ENCODE data around the gene HS3ST1. TPM values are rescaled to one million over a fixed set of nuclear protein-coding genes. Genes with fewer than 3 reads are reported as not detected.

The HS3ST1 gene
- total and polyA plus RNA-seq, 7 donors, result 0.60 to 3.7 (median 1.6) TPM

DNA sequence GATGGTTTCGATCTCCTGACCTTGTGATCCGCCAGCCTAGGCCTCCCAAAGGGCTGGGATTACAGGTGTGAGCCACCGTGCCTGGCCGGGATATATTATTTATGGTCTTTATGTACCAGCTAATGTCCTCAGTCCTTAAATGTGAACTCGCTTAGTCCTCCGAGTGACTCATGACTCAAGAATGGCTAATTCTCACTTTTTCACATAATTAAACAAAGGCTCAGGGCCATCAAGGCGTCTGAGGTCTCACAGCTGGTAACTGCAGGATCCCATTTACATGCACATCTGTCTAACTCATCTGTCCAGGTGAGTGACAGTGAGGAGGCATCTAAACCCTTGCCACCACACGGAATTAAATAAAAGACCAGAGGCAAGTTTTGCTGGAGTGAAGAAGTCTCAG lies 73.5 kb downstream of the HS3ST1 start:
- H3K9me3 ChIP-seq, result no peaks in the 10 kb centered on the region
- DNase-seq, result no peak
- no peak for TF ChIP-seq EP300 (IDR thresholded peaks at IDR 0.05)
- TF ChIP-seq POLR2A (IDR thresholded peaks at IDR 0.05), result no peak
- TF ChIP-seq, protein P1, sequence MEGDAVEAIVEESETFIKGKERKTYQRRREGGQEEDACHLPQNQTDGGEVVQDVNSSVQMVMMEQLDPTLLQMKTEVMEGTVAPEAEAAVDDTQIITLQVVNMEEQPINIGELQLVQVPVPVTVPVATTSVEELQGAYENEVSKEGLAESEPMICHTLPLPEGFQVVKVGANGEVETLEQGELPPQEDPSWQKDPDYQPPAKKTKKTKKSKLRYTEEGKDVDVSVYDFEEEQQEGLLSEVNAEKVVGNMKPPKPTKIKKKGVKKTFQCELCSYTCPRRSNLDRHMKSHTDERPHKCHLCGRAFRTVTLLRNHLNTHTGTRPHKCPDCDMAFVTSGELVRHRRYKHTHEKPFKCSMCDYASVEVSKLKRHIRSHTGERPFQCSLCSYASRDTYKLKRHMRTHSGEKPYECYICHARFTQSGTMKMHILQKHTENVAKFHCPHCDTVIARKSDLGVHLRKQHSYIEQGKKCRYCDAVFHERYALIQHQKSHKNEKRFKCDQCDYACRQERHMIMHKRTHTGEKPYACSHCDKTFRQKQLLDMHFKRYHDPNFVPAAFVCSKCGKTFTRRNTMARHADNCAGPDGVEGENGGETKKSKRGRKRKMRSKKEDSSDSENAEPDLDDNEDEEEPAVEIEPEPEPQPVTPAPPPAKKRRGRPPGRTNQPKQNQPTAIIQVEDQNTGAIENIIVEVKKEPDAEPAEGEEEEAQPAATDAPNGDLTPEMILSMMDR (IDR thresholded peaks at IDR 0.05), result no peak
- TF ChIP-seq POLR2AphosphoS5 (IDR thresholded peaks at IDR 0.05), result no peak
- WGBS, 2 donors, result 86 to 90% methylated on average over 8 of the region's 8 CpGs
- no peak overlapping the region for H3K27ac ChIP-seq
- no peaks in the 10 kb centered on the region for H3K27me3 ChIP-seq
- H3K4me3 ChIP-seq, result no peak overlapping the region
- no peaks in the 10 kb centered on the region for H3K4me1 ChIP-seq
- H3K36me3 ChIP-seq, result no peaks in the 10 kb centered on the region
- intact Hi-C loops (cut with DNase I), result no loop called here

DNA sequence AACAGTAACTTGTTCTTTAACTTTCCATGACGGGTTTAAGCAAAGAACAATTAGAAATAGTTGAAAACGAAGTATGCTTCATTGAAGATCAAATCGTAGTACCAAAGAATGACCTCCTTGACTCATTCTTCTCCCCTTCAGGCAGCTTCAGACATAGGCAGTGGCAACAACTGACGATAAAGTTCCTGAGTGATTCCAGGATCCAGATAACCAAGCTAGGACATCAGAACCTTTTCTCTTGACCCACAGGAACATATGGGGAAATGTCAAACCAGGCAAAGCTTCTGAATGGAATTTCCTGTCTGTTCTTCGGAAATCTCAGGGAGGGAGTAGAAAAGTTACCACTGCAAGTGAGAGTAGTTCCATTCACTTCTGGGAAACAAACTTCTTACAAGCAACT lies 74.2 kb downstream of the HS3ST1 start:
- Histone ChIP-seq H3K4me3 (no peak overlapping the region), H3K9me3 (no peaks in the 10 kb centered on the region), H3K27me3 (no peaks in the 10 kb centered on the region), H3K4me1 (no peaks in the 10 kb centered on the region), H3K27ac (no peak overlapping the region), H3K36me3 (no peaks in the 10 kb centered on the region)
- intact Hi-C loops (cut with DNase I), result no loop called here
- WGBS, 2 donors, result 94 to 95% methylated on average over 5 of the region's 5 CpGs
- TF ChIP-seq POLR2A (IDR thresholded peaks at IDR 0.05) (no peak), EP300 (IDR thresholded peaks at IDR 0.05) (no peak), POLR2AphosphoS5 (IDR thresholded peaks at IDR 0.05) (no peak)
- TF ChIP-seq, protein P1 (IDR thresholded peaks at IDR 0.05), result no peak
- no peak for DNase-seq

DNA sequence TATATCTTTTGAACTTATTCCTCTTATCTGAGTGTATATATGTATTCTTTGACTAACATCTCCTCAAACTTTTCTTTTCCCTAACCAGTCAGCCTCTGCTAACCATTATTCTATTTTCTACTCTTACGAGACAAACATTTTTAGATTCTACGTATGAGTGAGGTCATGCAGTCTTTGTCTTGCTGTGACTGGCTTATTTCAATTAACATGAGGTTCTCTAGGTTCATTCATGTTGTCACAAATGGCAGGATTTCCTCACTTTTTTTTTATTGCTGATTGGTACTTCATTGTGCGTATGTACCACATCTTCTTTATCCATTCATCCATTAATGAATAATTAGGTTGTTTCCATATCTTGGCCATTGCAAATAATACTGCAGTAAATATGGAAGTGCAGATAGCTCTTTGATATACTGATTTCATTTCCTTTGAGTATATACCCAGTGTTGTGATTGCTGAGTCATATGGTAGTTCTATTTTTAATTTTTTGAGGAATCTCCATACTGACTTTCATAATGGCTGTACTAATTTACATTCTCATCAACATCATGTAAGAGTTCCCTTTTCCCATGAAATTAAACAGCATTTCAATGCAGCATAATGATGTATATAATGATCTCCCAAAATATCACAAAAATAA lies 80.1 kb downstream of the HS3ST1 start:
- Histone ChIP-seq H3K36me3 (no peaks in the 10 kb centered on the region), H3K27me3 (no peaks in the 10 kb centered on the region), H3K4me1 (no peaks in the 10 kb centered on the region), H3K4me3 (no peak overlapping the region), H3K27ac (no peak overlapping the region), H3K9me3 (no peaks in the 10 kb centered on the region)
- intact Hi-C loops (cut with DNase I), result no loop called here
- WGBS, 2 donors, result 91 to 96% methylated on average over 3 of the region's 3 CpGs
- DNase-seq, result no peak
- TF ChIP-seq POLR2AphosphoS5 (IDR thresholded peaks at IDR 0.05) (no peak), EP300 (IDR thresholded peaks at IDR 0.05) (no peak), POLR2A (IDR thresholded peaks at IDR 0.05) (no peak)
- TF ChIP-seq, protein P1 (IDR thresholded peaks at IDR 0.05), result no peak

- no peak for DNase-seq
- TF ChIP-seq EP300 (IDR thresholded peaks at IDR 0.05) (no peak), POLR2AphosphoS5 (IDR thresholded peaks at IDR 0.05) (no peak), POLR2A (IDR thresholded peaks at IDR 0.05) (no peak)
- TF ChIP-seq, protein P1 (IDR thresholded peaks at IDR 0.05), result no peak
- no peak overlapping the region for H3K4me3 ChIP-seq
- WGBS, 2 donors, result 92% methylated on average over 2 of the region's 2 CpGs
- intact Hi-C loops (cut with DNase I), result no loop called here
- H3K27ac ChIP-seq, result no peak overlapping the region
- no peaks in the 10 kb centered on the region for H3K36me3 ChIP-seq
- H3K27me3 ChIP-seq, result no peaks in the 10 kb centered on the region
- peaks cover 0 to 19% (median 5%) of the 10 kb centered on the region in 4 donors for H3K4me1 ChIP-seq
- H3K9me3 ChIP-seq, result no peaks in the 10 kb centered on the region
Measured at GRCh38 chr4:11344916-11345315, 83.8 kb downstream of the HS3ST1 start.

GRCh38 chr4:11343536-11343935 lies 85.2 kb downstream of the HS3ST1 start:
- no peak overlapping the region for H3K27ac ChIP-seq
- no peaks in the 10 kb centered on the region for H3K36me3 ChIP-seq
- no peaks in the 10 kb centered on the region for H3K27me3 ChIP-seq
- H3K4me1 ChIP-seq, result peaks cover 0 to 19% (median 5%) of the 10 kb centered on the region in 4 donors
- TF ChIP-seq, protein P1 (IDR thresholded peaks at IDR 0.05), result no peak
- no peak for TF ChIP-seq EP300 (IDR thresholded peaks at IDR 0.05)
- TF ChIP-seq POLR2A (IDR thresholded peaks at IDR 0.05), result no peak
- no peak for TF ChIP-seq POLR2AphosphoS5 (IDR thresholded peaks at IDR 0.05)
- intact Hi-C loops (cut with DNase I), result no loop called here
- no peak for DNase-seq
- no peak overlapping the region for H3K4me3 ChIP-seq
- no peaks in the 10 kb centered on the region for H3K9me3 ChIP-seq
- 88 to 92% methylated on average over 4 of the region's 4 CpGs for WGBS, 2 donors

All from sigmoid colon (tissue), 7 donors.